HCT116 (cell line): Measurements from ENCODE around the gene ELMO2. TPM values are rescaled to one million over a fixed set of nuclear protein-coding genes. Genes with fewer than 3 reads are reported as not detected.

Experiments used
- ATAC-seq: fragments of 200-7000 bp; cut with Tn5 transposase; 2 replicates; pipeline ENCODE4 v1.9.1; 2020; ENCODE audit warnings: mild to moderate bottlenecking, moderate library complexity
- BruUV-seq: library from RNA; stranded (reverse); fragments of 400-500 nt; replicated peaks from 2 replicates; lab custom pipeline; 2021; lab: Mats Ljungman, UMichigan
- CTCF ChIA-PET: fragments of 300-600 bp; sonication (Branson Sonifier 250); formaldehyde crosslinking; loops from one replicate; lab custom pipeline; 2021; ENCODE audit warnings: antibody characterized with exemption; lab: Charles Lee
- POLR2A ChIA-PET: fragments of 300-600, 350-600 bp; sonication (Branson Sonifier 250); formaldehyde crosslinking; loops from one replicate; lab custom pipeline; 2021; ENCODE audit warnings: antibody characterized with exemption; lab: Charles Lee
- RAD21 ChIA-PET, 2 experiments: fragments of 300-600 bp; sonication (Branson Sonifier 250); formaldehyde crosslinking; loops; one replicate each; lab custom pipeline; 2023; ENCODE audit warnings: low total read pairs in 2 of 2; ENCODE audit not compliant: uncharacterized antibody in 2 of 2, unreplicated experiment in 2 of 2, low non-redundant PET in 1 of 2; lab: Charles Lee
- DNase-seq: peaks from one replicate; pipeline ENCODE4 v3.0.0-alpha.2; 2010; ENCODE audit warnings: low read depth, low spot score
- H2AFZ ChIP-seq: fragments of 200-600 bp; shearing (Covaris generic), sonication (generic); 2 replicates; pipeline ENCODE4 v1.6.1; 2017; ENCODE audit warnings: low read depth, mixed run types, mixed read lengths, antibody characterized with exemption, low read length; ENCODE audit not compliant: poor library complexity, severe bottlenecking
- H3K27ac ChIP-seq: 2 replicates; pipeline ENCODE4 v1.5.1; 2012; ENCODE audit warnings: low read depth, low read length
- H3K27me3 ChIP-seq: fragments of 200-600 bp; sonication (generic); 2 replicates; pipeline ENCODE4 v1.6.1; 2016; ENCODE audit warnings: mixed run types, low read length, mixed read lengths; ENCODE audit not compliant: insufficient read depth
- H3K36me3 ChIP-seq, 2 experiments: fragments of 200-500 bp in 1 of 2; fragments of 200-600 bp in 1 of 2; sonication (Bioruptor generic) in 1 of 2; sonication (generic) in 1 of 2; 2 replicates each; pipeline versions ENCODE4 v1.5.1 to v1.6.1; 2014 to 2016; ENCODE audit warnings: low read length in 2 of 2, inconsistent platforms in 1 of 2, mixed read lengths in 1 of 2, mixed run types in 1 of 2; ENCODE audit not compliant: insufficient read depth in 2 of 2, control insufficient read depth in 1 of 2
- H3K4me1 ChIP-seq, 2 experiments: fragments of 200-600 bp in 1 of 2; sonication (generic) in 1 of 2; 2 replicates each; pipeline versions ENCODE4 v1.5.1 to v1.6.1; 2012 to 2017; ENCODE audit warnings: low read length in 2 of 2, inconsistent platforms in 1 of 2, mild to moderate bottlenecking in 1 of 2, mixed read lengths in 1 of 2, mixed run types in 1 of 2, moderate library complexity in 1 of 2; ENCODE audit not compliant: insufficient read depth in 2 of 2, control insufficient read depth in 1 of 2
- H3K4me2 ChIP-seq: fragments of 200-600 bp; sonication (generic); 2 replicates; pipeline ENCODE4 v1.6.1; 2017; ENCODE audit warnings: mixed run types, low read length, mixed read lengths
- H3K4me3 ChIP-seq, 2 experiments: fragments of 200-600 bp in 1 of 2; sonication (generic) in 1 of 2; replicated peaks in 1 of 2; 2 replicates each; pipeline ENCODE4 v1.5.1; 2011 to 2016; ENCODE audit warnings: low read length in 2 of 2, control low read depth in 1 of 2, low read depth in 1 of 2, mild to moderate bottlenecking in 1 of 2, mixed read lengths in 1 of 2, mixed run types in 1 of 2
- H3K79me2 ChIP-seq: fragments of 200-600 bp; sonication (generic); 2 replicates; pipeline ENCODE4 v1.6.1; 2017; ENCODE audit warnings: mild to moderate bottlenecking, mixed run types, low read length, moderate library complexity, mixed read lengths; ENCODE audit not compliant: insufficient read depth
- H3K9ac ChIP-seq: fragments of 200-600 bp; sonication (generic); 2 replicates; pipeline ENCODE4 v1.6.1; 2016; ENCODE audit warnings: low read length, mixed read lengths
- H3K9me2 ChIP-seq: fragments of 200-600 bp; sonication (generic), shearing (Covaris generic); 2 replicates; pipeline ENCODE4 v1.6.1; 2017; ENCODE audit warnings: mixed run types, mild to moderate bottlenecking, moderate library complexity; ENCODE audit not compliant: insufficient read depth
- H3K9me3 ChIP-seq, 2 experiments: fragments of 200-500 bp in 1 of 2; fragments of 200-600 bp in 1 of 2; sonication (Bioruptor generic) in 1 of 2; sonication (generic) in 1 of 2; 2 replicates each; pipeline ENCODE4 v1.6.1; 2014 to 2017; ENCODE audit warnings: low read length in 2 of 2, mixed read lengths in 2 of 2, inconsistent platforms in 1 of 2, low read depth in 1 of 2, mild to moderate bottlenecking in 1 of 2, mixed run types in 1 of 2, moderate library complexity in 1 of 2; ENCODE audit not compliant: control insufficient read depth in 1 of 2, insufficient read depth in 1 of 2
- H4K20me1 ChIP-seq: fragments of 200-600 bp; sonication (generic), shearing (Covaris generic); 2 replicates; pipeline ENCODE4 v1.6.1; 2017; ENCODE audit warnings: mixed run types, mild to moderate bottlenecking, moderate library complexity; ENCODE audit not compliant: insufficient read depth
- CEBPB ChIP-seq: IDR thresholded peaks from 2 replicates; pipeline ENCODE4 v1.6.1; 2012; ENCODE audit warnings: low read depth
- EGR1 ChIP-seq: IDR thresholded peaks from 2 replicates; pipeline ENCODE4 v1.6.1; 2012; ENCODE audit warnings: low read depth
- ELF1 ChIP-seq: IDR thresholded peaks from 2 replicates; pipeline ENCODE4 v1.6.1; 2012; ENCODE audit warnings: low read depth, borderline replicate concordance
- FOSL1 ChIP-seq: IDR thresholded peaks from 2 replicates; pipeline ENCODE4 v1.6.1; 2012; ENCODE audit warnings: low read depth
- JUND ChIP-seq: IDR thresholded peaks from 2 replicates; pipeline ENCODE4 v1.6.1; 2012
- POLR2AphosphoS5 ChIP-seq: IDR thresholded peaks from 2 replicates; pipeline ENCODE4 v1.6.1; 2011; ENCODE audit warnings: mild to moderate bottlenecking, low read depth, low read length, moderate library complexity
- TCF7L2 ChIP-seq: IDR thresholded peaks from 2 replicates; pipeline ENCODE4 v1.7.0; 2011; ENCODE audit warnings: borderline replicate concordance, inconsistent platforms; ENCODE audit not compliant: insufficient read depth, insufficient read length; ENCODE audit errors: extremely low read depth
- ZFX ChIP-seq: fragments of 450-650 bp; IDR thresholded peaks from 2 replicates; pipeline ENCODE4 v1.6.1; 2017
- ZNF274 ChIP-seq: fragments of 200-500 bp; sonication (Bioruptor generic); IDR thresholded peaks from 2 replicates; pipeline ENCODE4 v1.6.1; 2014; ENCODE audit warnings: mild to moderate bottlenecking, low read depth, low read length, inconsistent platforms
- intact Hi-C: fragments of 100-400 bp; cut with micrococcal nuclease; formaldehyde crosslinking; loops from 2 replicates; pipeline ENCODE4 v1.10.0; 2022
- total RNA-seq: library from RNA; stranded (reverse); gene quantifications from one replicate; pipeline ENCODE4 v1.2.1, GENCODE V29; 2021; ENCODE audit not compliant: unreplicated experiment
- TF ChIP-seq, protein P1 (sequence below): IDR thresholded peaks from 2 replicates; pipeline ENCODE4 v1.6.1; 2012; ENCODE audit warnings: low read depth
- TF ChIP-seq, protein P2 (sequence below): IDR thresholded peaks from 2 replicates; pipeline ENCODE4 v1.6.1; 2011; ENCODE audit warnings: mild to moderate bottlenecking, low read length, moderate library complexity; ENCODE audit not compliant: insufficient replicate concordance; ENCODE audit errors: extremely low read depth
- TF ChIP-seq, protein P3 (sequence below): IDR thresholded peaks from 2 replicates; pipeline ENCODE4 v1.6.1; 2012
- TF ChIP-seq, protein P4 (sequence below), 3 experiments: fragments of 200-600 bp in 1 of 3; sonication (generic) in 1 of 3; IDR thresholded peaks in 2 of 3; conservative IDR thresholded peaks in 1 of 3; 2 replicates each; pipeline ENCODE4 v1.5.1; 2012 to 2017; ENCODE audit warnings: low read depth in 2 of 3, low read length in 2 of 3, antibody characterized with exemption in 1 of 3, borderline replicate concordance in 1 of 3, control low read depth in 1 of 3, mild to moderate bottlenecking in 1 of 3, mixed read lengths in 1 of 3, mixed run types in 1 of 3, moderate library complexity in 1 of 3; ENCODE audit not compliant: insufficient read depth in 1 of 3
- TF ChIP-seq, protein P5 (sequence below): IDR thresholded peaks from 2 replicates; pipeline ENCODE4 v1.6.1; 2012

Gene ELMO2
- total RNA-seq, 1 experiment from 2014 or later: 22.9 TPM

DNA sequence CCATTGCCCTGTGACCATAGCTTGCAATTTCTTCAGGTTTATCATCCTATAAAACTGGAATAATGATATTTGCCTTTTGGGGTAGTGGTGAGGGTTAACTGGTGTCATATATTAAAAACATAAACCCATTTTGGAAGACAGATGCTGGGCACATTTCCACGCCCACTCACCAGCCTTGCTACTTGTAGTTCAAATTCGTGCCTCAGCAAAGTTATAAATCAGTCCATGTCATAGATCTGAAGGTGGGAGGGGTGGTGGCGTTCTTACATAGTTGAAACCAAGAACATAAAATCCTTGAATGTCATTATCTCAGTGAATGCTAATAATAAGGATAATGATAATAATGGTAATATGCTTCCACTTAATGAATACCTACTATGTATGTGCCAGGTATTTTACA is 9.4 kb upstream of the ELMO2 start:
- peaks cover 0 to 1% of the 10 kb centered on the region in 2 experiments; a peak in 1 of 4 replicates for H3K4me1 ChIP-seq
- ChIA-PET RAD21 (no interaction called here), CTCF (no interaction called here), POLR2A (no interaction called here)
- no peak for ATAC-seq
- no peak overlapping the region for H3K4me3 ChIP-seq
- H3K9ac ChIP-seq: no peak overlapping the region
- intact Hi-C loops: no loop called here
- no peaks in the 10 kb centered on the region for H3K36me3 ChIP-seq
- H3K27me3 ChIP-seq: peaks cover 52% of the 10 kb centered on the region
- no peaks in the 10 kb centered on the region for H4K20me1 ChIP-seq
- no peaks in the 10 kb centered on the region for H3K9me2 ChIP-seq
- BruUV-seq: no TSS peak
- H3K4me2 ChIP-seq: no peak overlapping the region
- no peak overlapping the region for H3K27ac ChIP-seq
- H3K79me2 ChIP-seq: no peaks in the 10 kb centered on the region
- H3K9me3 ChIP-seq: no peaks in the 10 kb centered on the region
- TF ChIP-seq ZFX (no peak), ZNF274 (no peak), EGR1 (no peak), FOSL1 (no peak), TCF7L2 (no peak), CEBPB (no peak), JUND (no peak), ELF1 (no peak), POLR2AphosphoS5 (no peak)
- TF ChIP-seq, protein P1, sequence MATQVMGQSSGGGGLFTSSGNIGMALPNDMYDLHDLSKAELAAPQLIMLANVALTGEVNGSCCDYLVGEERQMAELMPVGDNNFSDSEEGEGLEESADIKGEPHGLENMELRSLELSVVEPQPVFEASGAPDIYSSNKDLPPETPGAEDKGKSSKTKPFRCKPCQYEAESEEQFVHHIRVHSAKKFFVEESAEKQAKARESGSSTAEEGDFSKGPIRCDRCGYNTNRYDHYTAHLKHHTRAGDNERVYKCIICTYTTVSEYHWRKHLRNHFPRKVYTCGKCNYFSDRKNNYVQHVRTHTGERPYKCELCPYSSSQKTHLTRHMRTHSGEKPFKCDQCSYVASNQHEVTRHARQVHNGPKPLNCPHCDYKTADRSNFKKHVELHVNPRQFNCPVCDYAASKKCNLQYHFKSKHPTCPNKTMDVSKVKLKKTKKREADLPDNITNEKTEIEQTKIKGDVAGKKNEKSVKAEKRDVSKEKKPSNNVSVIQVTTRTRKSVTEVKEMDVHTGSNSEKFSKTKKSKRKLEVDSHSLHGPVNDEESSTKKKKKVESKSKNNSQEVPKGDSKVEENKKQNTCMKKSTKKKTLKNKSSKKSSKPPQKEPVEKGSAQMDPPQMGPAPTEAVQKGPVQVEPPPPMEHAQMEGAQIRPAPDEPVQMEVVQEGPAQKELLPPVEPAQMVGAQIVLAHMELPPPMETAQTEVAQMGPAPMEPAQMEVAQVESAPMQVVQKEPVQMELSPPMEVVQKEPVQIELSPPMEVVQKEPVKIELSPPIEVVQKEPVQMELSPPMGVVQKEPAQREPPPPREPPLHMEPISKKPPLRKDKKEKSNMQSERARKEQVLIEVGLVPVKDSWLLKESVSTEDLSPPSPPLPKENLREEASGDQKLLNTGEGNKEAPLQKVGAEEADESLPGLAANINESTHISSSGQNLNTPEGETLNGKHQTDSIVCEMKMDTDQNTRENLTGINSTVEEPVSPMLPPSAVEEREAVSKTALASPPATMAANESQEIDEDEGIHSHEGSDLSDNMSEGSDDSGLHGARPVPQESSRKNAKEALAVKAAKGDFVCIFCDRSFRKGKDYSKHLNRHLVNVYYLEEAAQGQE: no peak
- TF ChIP-seq, protein P2, sequence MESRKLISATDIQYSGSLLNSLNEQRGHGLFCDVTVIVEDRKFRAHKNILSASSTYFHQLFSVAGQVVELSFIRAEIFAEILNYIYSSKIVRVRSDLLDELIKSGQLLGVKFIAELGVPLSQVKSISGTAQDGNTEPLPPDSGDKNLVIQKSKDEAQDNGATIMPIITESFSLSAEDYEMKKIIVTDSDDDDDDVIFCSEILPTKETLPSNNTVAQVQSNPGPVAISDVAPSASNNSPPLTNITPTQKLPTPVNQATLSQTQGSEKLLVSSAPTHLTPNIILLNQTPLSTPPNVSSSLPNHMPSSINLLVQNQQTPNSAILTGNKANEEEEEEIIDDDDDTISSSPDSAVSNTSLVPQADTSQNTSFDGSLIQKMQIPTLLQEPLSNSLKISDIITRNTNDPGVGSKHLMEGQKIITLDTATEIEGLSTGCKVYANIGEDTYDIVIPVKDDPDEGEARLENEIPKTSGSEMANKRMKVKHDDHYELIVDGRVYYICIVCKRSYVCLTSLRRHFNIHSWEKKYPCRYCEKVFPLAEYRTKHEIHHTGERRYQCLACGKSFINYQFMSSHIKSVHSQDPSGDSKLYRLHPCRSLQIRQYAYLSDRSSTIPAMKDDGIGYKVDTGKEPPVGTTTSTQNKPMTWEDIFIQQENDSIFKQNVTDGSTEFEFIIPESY: no peak
- TF ChIP-seq, protein P3, sequence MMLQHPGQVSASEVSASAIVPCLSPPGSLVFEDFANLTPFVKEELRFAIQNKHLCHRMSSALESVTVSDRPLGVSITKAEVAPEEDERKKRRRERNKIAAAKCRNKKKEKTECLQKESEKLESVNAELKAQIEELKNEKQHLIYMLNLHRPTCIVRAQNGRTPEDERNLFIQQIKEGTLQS: no peak
- TF ChIP-seq, protein P4, sequence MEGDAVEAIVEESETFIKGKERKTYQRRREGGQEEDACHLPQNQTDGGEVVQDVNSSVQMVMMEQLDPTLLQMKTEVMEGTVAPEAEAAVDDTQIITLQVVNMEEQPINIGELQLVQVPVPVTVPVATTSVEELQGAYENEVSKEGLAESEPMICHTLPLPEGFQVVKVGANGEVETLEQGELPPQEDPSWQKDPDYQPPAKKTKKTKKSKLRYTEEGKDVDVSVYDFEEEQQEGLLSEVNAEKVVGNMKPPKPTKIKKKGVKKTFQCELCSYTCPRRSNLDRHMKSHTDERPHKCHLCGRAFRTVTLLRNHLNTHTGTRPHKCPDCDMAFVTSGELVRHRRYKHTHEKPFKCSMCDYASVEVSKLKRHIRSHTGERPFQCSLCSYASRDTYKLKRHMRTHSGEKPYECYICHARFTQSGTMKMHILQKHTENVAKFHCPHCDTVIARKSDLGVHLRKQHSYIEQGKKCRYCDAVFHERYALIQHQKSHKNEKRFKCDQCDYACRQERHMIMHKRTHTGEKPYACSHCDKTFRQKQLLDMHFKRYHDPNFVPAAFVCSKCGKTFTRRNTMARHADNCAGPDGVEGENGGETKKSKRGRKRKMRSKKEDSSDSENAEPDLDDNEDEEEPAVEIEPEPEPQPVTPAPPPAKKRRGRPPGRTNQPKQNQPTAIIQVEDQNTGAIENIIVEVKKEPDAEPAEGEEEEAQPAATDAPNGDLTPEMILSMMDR (IDR thresholded peaks at IDR 0.05 in 2 of 3, conservative IDR thresholded peaks at IDR 0.05 in 1 of 3; ENCODE audit: borderline replicate concordance in 1 of 3, insufficient read depth in 1 of 3, low read depth in 2 of 3, low read length in 2 of 3): no peak
- TF ChIP-seq, protein P5, sequence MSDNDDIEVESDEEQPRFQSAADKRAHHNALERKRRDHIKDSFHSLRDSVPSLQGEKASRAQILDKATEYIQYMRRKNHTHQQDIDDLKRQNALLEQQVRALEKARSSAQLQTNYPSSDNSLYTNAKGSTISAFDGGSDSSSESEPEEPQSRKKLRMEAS: no peak
- no peak overlapping the region for H2AFZ ChIP-seq
- DNase-seq: no peak
